Kidney capillary endothelial cell (primary cell): Measurements from ENCODE around the gene SCAMP4.

Source experiments
- DNase-seq: peaks from one replicate; pipeline ENCODE4 v3.0.0-alpha.2; 2018; ENCODE audit warnings: low spot score

Gene SCAMP4

GRCh38 chr19:1938071-1938470 is 32.9 kb downstream of the SCAMP4 start:
- no peak for DNase-seq

DNA sequence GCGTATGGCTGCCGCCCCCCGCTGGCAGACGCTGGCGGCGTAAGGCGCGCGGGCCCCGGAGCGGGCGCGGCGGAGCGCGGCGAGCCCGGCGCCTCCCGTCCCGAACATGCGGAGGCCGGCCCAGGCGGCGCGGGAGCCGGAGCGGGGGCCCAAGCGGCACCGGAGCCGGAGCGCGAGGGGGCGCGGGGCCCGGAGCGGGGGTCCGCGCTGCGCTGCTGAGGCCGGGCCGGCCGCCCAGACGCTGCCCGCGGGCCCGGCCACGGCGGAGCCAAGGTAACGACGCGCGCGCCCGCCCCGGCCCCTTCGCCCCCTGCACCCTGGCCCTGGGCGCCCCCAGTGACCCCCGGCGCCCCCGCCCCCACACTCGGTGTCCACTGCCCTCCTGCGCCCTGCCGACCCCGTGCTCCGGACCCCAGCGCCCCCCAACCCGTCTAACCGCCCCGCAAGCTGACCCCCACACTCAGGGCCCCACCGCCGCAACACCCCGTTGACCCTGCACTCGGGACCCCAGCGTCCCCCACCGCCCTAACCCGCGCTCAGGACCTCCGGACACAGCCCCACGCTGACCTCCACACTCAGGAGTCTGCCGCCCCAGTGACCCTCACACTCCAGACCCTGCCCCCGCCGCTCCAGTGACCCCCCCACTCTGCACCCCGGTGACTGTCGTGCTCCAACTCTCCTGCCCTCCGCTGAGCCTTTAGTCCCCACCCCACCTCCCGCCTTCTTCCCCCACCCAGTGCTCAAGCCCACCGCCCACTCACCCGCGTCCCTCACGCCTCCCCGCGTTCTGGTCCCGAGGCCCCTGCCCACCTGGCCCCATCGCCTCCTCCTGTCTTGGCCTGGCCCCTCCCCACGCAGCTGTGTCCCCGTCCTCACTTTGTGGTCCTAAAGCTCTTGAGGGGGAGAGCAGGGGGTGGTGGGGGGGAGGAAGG is 36.2 kb downstream of the SCAMP4 start, which contains the start of gene CSNK1G2:
CSNK1G2 (plus strand) TSS at position 27 of the 932 bp plus-strand sequence. CDS start 28,601 bp downstream, outside the sequence.
- no peak for DNase-seq

DNA sequence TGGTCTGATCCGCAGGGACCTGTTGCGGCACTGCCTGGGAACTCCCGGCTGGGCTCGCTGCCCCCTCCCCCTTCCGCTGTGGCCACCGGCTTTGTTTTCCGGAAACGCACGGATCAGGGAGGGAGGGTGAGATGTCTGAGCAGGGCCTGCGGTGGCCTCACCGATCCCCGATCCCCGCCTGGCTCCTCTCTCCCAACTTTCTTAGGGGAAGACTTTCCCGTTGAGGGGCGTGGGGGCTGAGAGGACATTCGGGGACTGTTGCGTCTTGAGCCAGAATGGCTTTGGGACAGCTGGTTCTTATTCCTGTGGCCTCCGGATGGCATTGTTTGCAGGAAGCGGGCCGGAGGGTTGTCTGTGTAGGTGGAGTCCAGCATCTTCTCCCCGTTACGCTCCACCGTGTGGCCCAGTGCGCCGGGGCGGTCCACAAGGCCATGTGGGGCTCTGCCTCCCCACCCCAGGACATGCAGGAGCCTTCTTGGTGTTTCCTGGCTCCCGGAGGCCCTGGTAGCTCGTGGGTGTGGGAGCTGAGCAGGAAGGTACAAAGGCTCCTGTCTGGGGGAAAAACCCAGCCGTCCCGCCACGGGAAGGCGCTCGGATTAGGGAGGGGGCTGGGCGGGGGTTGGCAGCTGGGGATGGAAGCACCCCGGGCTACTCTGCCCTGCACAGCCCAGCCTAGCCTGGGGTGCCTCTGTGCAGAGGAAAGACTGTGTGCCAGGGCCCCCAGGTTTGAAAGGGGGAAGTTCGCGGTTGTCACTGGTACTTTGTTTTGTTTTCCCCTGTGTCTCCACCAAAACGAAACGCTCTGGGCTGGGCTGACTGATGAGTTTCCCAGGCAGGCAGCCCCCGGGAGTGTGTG is 37.1 kb downstream of the SCAMP4 start:
- DNase-seq = peak; percentile 63

DNA sequence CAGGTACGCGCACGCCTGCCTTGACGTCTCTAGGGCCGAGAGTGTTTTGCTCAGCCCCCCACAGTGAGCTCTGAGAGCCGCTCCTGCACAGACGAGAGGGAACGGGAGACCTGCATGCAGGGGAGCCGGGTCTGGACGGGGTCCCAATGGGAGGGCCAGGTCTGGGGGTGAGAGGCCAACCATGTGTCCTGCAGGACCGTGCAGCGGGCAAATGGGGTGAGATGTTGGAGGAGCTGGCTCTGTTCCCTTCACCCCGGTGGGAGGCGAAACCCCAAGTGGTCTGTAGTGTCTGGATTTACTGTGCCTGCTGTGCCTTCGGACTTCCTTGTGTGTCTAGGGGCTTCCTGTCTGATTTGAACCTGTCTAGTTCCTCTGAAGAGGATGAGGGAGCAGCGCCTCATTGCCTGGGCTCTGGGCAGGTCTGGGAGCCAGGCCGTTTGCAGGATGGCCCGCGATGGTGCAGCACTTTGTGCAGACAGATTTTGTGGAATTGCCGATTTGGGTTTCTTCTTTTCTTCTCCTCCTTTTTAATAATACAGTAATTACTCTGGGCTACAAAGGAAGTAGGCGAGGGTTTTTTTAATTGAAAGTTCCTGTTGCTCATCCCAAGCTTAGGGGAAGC is 37.8 kb downstream of the SCAMP4 start:
- DNase-seq = peak; percentile 46

DNA sequence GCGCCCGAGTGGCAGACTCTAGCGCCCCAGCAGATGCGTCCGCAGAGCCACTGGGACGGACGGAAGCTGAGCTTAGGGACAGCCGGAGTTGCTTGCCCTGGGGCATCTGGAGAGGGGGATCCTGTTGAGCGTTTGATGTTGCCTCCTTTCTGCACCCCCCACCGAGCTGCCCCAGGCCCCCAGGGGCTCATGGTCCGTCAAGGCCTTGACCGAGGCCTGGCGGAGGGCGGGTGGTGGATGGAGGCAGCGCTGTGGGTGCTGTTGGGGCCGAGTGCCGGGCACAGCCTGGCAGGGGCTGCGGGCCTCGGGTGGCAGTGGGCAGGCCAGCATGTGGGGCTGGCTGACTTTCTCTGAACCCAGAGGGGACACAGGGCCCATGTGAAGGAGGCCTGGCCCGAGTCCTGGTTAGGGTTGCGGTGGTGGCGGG is 38.5 kb downstream of the SCAMP4 start:
- no peak for DNase-seq

DNA sequence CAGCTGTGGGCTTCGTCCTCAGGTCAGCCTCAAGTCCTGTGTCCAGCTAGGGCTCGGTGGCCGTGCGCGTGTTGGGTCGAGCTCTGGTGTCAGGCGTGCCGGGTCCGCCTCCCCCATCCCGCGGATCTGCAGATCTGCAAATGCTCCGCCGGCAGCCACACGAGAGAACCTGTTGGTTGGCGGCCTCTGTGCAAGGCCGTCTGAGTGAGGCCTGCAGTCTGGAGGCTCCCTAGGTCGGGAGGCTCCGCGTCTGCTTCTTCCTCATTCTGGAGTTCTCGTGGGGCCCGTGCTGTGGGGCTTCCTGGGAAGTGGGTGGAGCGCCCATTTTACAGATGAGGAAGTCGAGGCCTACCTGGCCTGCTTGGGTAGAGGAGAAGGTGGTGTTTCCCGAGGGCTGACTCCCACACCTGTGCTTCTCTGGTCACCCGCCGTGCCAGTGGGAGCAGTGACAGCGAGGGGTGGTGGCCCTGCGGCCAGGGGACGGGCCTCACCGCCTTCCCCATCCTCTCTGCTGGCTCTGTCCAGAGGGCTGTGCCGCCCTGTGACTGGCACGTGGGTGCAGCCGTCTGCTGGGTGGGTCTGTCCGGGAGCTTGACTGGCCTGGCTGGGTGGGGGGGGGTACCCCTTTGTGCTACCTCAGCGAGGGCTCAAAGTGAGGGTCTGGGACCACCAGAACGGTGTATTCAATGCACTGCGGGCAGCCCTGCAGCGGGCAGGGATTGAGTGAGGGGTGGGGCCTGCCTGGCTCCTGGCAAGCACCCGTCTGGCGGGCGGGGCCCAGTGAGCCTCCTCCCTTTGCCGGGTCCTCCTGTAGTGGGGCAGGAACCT is 39.1 kb downstream of the SCAMP4 start:
- no peak for DNase-seq

- no peak for DNase-seq
Observed at GRCh38 chr19:1944916-1945561, 39.8 kb downstream of the SCAMP4 start.

DNA sequence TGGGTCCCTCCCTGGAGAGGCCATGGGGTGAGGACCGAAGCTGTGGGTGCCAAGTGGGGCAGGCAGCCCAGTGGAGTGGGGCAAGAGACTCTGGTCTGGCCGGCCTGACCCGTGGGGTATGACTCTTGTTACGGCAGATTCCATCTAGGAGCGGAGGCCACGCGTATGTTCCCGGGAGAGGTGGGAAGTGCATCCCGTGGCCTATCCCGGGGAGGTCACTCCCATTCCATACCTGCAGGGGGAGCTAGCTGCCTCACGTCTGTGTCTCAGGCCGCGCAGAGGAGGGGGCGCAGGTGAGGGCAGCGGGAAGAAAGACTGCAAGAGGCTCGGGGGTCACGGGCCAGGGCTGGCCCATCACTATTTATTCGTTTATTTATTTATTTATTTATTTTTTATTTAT is 40.7 kb downstream of the SCAMP4 start:
- peak; percentile 41 for DNase-seq

GRCh38 chr19:1947651-1948209 is 42.5 kb downstream of the SCAMP4 start:
- DNase-seq = no peak

DNA sequence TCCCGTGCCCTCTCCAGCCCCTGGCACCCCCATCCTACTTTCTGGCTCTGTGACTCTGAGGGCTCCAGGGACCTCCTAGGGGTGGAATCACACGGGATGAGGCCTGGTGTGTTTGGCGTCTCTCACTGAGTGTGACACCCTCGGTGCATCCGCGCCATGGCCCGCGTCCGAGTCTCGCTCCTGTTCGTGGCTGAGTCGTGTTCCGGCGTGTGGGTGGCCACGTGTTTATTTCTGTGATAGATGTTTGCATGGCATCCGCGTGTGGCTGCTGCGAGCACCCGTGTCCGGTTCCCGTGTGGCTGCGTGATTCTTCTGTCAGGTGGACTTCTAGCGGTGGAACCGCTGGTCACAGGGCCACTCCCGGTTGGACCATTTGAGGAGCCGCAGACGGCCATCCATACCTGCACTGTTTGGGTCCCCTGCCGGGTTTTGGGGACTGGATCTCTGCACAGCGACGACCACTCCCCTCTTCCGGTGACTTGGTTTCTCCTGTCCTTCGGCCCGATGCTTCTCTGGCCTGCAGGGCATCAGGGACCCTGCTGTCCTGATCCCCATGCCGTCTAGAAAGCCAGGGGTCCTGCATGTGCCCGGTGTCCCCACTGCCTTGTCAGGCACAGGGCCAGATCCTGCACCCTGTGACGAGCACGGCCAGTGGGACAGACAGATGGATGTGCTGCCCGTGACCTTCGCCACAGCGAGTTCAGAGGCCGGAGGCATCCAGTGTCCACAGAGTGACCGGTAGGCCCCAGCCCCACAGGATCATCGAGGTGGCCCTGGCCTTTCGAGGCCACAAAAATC is 44.3 kb downstream of the SCAMP4 start:
- DNase-seq = no peak

- DNase-seq = no peak
Observed at GRCh38 chr19:1950640-1951039, 45.4 kb downstream of the SCAMP4 start.

DNA sequence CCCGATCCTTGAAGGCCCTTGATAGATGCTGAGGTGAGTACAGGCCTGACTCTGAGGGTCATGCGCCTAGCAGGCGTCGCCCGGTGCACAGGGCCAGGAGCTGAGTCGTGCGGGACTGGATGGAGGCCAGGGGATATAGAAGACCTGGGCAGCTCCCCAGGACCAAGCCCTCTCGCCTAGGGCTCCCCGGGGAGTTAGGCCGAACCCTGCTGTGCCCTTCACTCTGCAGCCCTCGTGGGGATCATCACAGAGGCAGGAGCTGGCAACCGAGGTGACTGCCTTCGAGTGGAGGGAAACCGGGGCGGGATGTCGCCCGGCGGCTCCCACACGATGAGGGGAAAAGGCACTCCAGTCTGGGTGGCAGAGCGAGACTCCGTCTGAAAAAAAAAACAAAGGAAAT is 47.4 kb downstream of the SCAMP4 start:
- no peak for DNase-seq

DNA sequence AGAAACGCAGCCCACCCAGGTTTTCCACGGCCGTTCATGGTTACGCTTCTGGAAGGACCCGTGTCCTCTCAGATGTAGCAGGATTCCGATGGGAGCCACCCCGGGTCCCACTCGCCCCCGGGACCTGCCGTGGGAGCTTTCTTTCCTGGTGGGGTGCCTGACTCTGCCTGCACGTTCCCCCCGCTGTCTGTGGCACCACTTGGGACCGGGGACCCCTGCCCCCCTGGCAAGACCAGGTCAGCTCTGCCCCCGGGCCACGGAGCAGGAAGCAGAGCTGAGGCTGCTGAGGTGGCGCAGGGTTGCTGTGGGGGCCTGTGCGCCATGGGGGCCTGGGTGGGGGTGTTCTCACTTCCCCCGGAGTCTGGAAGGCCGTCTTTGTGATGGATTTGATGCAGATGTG is 47.8 kb downstream of the SCAMP4 start:
- no peak for DNase-seq

GRCh38 chr19:1953441-1954094 is 48.4 kb downstream of the SCAMP4 start:
- DNase-seq = no peak

GRCh38 chr19:1954532-1954933 is 49.3 kb downstream of the SCAMP4 start:
- no peak for DNase-seq

GRCh38 chr19:1955171-1956121 is 50.2 kb downstream of the SCAMP4 start:
- no peak for DNase-seq

GRCh38 chr19:1956122-1956494 is 50.9 kb downstream of the SCAMP4 start:
- DNase-seq = no peak

- no peak for DNase-seq
Observed at GRCh38 chr19:1956868-1957492, 51.8 kb downstream of the SCAMP4 start.
